ENCODE measurements around the gene SNX9.

The SNX9 gene

GRCh38 chr6:157954150-157955117, 131.4 kb downstream of the SNX9 start:
- peak; percentile 60 for DNase-seq (ENCODE audit: low read depth)
- no peak for TF ChIP-seq CTCF (IDR thresholded peaks at IDR 0.05; ENCODE audit: insufficient read depth, low read depth, low read length, missing control alignments)
- H3K4me3 ChIP-seq (ENCODE audit: low read length) = peak overlapping the region; percentile 29

GRCh38 chr6:157955675-157956074, 132.6 kb downstream of the SNX9 start:
- no peak for TF ChIP-seq CTCF (IDR thresholded peaks at IDR 0.05; ENCODE audit: insufficient read depth, low read depth, low read length, missing control alignments)
- H3K4me3 ChIP-seq (ENCODE audit: low read length) = no peak overlapping the region
- no peak for DNase-seq (ENCODE audit: low read depth)

DNA sequence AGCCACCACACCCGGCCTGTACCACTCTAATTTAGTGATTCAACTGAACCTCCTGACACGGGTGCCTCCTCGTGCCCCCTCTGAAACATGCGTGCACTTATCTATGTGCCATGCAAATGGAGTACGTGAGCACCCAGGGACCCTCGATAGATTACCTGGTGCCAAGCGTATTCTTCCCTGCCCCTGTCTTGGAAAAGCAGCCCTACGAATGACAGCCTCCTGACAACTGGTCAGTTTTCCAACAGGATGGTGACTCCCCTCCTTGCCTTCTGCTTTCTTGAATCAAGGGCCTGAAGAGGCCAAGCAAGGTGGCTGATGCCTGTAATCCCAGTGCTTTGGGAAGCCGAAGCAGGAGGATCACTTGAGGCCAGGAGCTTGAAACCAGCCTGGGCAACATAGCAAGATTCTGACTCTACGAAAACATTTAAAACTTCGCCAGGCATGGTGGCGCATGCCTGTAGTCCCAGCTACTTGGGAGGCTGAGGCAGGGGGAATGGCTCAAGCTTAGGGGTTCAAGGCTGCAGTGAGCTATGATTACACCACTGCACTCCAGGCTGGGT, 133.2 kb downstream of the SNX9 start:
- no peak for DNase-seq (ENCODE audit: low read depth)
- TF ChIP-seq CTCF (IDR thresholded peaks at IDR 0.05; ENCODE audit: insufficient read depth, low read depth, low read length, missing control alignments) = no peak
- no peak overlapping the region for H3K4me3 ChIP-seq (ENCODE audit: low read length)

GRCh38 chr6:157959451-157960227, 136.6 kb downstream of the SNX9 start:
- TF ChIP-seq CTCF (IDR thresholded peaks at IDR 0.05; ENCODE audit: insufficient read depth, low read depth, low read length, missing control alignments) = no peak
- no peak for DNase-seq (ENCODE audit: low read depth)

DNA sequence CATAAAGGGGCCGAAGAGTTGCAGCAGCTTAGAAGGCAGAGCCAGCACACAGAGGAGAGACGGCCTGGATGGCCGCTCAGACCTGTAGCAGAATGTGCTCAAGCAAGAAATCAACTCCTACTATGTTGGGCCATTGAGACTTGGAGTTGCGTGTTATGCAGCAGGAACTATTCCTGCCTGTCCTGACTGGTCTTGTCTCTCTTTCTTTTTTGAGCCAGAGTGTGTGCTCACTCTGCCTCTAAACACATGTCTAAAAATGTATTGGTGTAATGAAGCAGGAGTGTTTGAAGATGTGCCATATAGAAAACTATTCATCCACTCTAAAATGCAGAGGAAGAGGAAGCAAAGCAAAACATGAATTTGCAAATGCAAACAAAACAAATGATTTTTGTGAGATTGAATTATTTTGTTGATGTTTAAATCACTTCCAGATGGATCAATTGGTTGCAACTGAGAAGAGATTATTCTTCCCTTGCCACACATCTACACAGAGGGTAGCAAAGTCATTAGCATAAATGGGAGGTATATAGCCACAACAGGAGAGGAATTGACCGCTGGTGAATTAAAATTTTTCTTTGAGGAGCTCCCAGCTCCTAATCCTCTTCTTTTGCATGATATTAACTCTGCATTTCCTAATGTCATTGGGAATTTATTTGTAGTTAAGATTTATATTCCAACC, 138.2 kb downstream of the SNX9 start:
- DNase-seq (ENCODE audit: low read depth) = peak; percentile 76
- no peak overlapping the region for H3K4me3 ChIP-seq (ENCODE audit: low read length)
- no peak for TF ChIP-seq CTCF (IDR thresholded peaks at IDR 0.05; ENCODE audit: insufficient read depth, low read depth, low read length, missing control alignments)

More at GRCh38 chr6:157959451-157960227, 136.6 kb downstream of the SNX9 start:
- H3K4me3 ChIP-seq (ENCODE audit: low read length) = no peak overlapping the region

- no peak overlapping the region for H3K4me3 ChIP-seq (ENCODE audit: low read length)
- peak; percentile 50 for DNase-seq (ENCODE audit: low read depth)
- no peak for TF ChIP-seq CTCF (IDR thresholded peaks at IDR 0.05; ENCODE audit: insufficient read depth, low read depth, low read length, missing control alignments)
Observed at GRCh38 chr6:157961832-157962575, 139.0 kb downstream of the SNX9 start.
